ENCODE data around the gene DTNB.
"Not testable (repeated sequence)": the region's sequence is repeated elsewhere in the genome, so short reads cannot be mapped to it uniquely, and the experiment has no call there.

The DTNB gene

DNA sequence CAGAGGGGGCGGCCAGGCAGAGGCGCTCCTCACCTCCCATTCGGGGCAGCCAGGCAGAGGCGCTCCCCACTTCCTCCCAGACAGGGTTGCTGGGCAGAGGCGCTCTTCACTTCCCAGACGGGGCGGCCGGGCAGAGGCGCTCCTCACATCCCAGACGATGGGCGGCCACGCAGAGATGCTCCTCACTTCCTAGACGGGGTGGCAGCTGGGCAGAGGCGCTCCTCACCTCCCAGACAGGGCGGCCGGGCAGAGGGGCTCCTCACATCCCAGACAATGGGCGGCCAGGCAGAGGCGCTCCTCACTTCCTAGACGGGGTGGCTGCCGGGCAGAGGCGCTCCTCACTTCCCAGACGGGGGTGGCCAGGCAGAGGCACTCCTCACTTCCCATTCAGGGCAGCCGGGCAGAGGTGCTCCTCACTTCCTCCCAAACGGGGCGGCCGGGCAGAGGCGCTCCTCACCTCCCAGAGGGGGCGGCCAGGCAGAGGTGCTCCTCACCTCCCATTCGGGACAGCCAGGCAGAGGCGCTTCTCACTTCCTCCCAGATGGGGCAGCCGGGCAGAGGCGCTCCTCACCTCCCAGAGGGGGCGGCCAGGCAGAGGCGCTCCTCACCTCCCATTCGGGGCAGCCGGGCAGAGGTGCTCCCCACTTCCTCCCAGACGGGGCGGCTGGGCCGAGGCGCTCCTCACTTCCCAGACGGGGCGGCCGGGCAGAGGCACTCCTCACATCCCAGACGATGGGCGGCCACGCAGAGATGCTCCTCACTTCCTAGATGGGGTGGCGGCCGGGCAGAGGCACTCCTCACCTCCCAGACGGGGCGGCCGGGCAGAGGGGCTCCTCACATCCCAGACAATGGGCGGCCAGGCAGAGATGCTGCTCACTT, 137.7 kb downstream of the DTNB start:
- not testable (repeated sequence) for DNase-seq

DNA sequence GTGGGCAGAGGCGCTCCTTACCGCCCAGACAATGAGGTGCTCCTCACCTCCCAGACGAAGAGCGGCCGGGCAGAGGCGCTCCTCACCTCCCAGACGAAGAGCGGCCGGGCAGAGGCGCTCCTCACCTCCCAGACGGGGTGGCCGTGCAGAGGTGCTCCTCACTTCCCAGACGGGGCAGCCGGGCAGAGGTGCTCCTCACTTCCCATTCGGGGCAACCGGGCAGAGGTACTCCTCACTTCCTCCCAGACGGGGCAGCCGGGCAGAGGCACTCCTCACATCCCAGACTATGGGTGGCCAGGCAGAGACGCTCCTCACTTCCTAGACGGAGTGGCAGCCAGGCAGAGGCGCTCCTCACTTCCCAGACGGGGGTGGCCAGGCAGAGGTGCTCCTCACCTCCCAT, 138.4 kb downstream of the DTNB start:
- not testable (repeated sequence) for DNase-seq

DNA sequence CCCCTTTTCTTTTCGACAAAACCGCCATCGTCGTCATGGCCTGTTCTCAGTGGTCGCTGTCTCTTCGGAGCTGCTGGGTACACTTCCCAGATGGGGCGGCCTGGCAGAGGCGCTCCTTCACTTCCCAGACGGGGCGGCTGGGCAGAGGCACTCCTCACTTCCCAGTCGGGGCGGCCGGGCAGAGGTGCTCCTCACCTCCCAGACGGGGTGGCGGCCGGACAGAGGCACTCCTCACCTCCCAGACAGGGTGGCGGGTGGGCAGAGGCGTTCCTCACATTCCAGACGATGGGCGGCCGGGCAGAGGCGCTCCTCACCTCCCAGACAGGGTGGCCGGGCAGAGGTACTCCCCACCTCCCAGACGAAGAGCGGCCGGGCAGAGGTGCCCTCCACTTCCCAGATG, 138.9 kb downstream of the DTNB start:
- no peak for DNase-seq

DNA sequence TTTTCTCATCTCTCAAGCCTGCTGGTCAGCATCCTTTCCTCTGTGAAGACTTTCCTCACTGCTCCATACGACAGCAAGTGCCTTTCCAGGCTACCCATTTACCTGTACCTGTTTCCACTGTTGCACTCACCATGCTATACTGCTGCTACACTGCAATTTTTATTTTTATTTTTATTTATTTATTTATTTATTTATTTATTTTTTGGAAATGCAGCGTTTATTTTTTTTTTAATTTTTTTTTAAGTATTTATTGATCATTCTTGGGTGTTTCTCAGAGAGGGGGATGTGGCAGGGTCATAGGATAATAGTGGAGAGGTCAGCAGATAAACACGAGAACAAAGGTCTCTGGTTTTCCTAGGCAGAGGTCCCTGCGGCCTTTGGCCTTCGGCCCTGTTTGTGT, 139.6 kb downstream of the DTNB start:
- DNase-seq, result not testable (repeated sequence)

DNA sequence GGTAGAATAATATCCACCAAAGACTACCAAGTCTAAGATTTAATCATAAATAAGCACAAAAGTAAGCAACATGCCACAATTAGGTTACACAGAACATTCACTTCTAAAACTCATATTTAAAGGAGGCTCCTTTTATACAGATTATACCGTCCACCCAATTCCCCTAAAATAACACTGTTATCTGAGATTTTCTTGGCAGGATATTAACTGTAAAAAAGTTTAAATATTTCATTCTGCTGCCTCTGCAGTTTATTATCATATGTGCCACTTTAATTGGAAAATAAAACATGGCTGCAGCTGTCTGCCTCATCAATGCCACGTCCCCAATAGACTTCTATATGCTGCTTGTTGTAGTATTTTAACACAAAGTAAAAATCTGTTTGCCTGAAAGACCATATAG, 140.9 kb downstream of the DTNB start:
- DNase-seq, result no peak

DNA sequence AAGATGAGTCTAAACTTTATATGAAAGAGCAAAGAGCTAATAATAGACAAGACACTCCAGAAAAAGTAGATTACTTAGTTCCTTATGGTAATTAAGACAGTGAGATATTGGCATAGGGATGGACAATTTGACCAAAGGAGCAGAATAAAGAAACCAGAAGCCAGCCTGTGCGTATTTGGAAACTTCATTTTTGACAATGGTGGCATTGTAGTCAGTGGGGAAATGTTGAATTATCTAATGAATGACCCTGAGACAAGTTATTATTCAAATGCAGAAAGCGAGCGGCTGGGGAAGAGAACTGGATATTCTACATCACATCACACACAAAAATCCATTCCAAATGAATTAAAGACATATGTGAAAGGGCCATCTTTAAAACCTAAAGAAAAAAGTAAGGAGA, 144.3 kb downstream of the DTNB start:
- DNase-seq, result no peak

DNA sequence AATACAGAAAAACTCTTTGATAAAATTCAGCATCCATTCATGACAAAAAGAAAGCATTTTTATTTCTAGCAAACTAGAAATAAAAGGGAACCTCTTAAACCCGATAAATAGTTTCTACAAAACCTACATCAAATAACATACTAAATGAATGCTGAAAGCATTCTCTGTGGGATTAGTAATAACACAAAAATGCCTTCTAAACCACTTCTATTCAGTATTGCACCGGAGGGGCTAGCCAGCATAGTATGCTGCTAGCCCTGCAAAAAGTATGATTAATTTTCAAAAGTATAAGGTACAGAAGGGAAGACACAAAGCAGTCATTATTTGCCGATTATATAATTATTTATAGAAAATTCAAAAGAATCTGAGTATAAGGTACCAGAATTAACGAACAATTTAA, 145.2 kb downstream of the DTNB start:
- DNase-seq, result no peak

DNA sequence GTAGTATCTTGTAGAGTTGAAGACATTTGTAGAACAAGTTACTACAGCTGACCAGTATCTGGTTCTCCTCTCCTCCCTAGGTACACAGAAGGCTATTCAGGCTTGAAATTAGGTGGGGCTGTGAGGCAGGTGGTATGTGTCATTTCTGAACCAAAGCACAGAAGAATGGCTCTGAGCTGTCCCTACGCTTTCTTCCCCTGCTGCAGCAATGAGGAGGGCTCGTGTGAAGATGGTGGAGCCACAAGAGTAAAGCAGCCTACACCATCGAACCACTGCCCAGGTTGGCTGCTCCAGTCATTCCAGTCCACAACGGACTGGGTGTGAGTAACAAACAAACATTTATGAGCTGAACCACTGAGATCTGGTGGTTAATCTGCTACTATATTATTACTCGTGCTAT, 148.9 kb downstream of the DTNB start:
- no peak for DNase-seq

DNA sequence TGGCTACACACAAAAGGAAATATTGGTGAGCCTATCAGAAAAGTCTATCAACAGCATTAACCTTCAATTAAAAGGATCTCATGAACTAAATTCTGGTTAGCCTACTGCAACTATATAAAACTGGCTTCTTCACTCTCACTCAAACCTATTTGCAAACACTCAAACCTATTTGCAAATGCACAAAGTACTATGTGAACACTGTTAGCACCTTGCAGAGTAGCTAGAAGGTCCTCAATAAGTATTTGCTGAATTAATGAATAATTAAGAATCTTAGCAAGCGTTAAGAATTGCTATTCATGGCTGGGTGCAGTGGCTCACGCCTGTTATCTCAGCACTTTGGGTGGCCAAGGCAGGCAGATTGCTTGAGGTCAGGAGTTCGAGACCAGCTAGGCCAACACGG, 150.3 kb downstream of the DTNB start:
- no peak for DNase-seq

DNA sequence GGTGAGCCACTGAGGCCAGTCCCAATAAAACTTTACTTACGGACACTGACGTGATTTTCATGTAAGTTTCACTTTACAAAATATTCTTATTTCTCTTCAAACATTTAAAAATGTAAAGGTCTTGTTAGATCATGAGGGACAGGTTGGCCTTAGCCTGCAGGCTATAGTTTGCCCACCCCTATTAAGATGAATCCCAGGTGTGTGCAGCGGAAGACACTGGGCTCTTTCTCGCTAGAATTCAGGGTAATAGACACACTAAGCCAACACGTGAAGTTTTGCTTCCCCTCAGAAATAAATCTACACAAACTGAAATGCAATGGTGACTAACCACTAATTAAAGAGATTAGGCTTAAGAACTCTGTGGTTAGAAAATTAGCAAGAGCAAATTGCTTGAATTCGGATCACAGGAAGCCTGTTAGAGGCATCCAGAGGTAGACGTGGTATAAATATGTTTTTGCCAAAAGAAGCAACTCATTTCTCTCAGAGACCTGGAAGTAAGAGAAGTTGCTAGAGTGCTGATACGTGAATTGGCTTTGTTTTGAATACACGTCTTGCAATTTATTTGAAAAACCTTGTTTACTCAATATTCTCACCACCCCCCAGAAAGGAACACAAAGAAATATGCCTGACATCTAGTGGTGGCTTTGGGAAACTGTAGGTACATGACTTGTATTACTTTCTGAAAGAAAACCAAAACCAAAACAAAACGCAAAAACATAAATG, 151.6 kb downstream of the DTNB start:
- DNase-seq, result peak; percentile 65

DNA sequence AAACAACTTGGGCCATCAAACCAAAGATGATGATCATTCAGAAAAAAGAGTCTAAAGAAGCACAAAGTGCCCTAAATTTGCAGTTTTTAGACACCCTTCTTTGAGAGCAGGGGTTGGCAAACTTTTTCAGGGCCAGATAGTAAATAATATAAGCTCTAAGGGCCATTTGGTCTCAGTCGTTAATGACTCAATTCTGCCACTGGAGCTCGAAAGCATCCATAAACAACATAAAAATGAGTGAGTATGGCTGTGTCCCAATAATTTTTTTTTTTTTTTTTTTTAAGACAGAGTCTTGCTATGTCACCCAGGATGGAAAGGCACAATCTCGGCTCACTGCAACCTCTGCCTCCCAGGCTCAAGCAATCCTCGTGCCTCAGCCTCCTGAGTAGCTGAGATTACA, 152.3 kb downstream of the DTNB start:
- no peak for DNase-seq

DNA sequence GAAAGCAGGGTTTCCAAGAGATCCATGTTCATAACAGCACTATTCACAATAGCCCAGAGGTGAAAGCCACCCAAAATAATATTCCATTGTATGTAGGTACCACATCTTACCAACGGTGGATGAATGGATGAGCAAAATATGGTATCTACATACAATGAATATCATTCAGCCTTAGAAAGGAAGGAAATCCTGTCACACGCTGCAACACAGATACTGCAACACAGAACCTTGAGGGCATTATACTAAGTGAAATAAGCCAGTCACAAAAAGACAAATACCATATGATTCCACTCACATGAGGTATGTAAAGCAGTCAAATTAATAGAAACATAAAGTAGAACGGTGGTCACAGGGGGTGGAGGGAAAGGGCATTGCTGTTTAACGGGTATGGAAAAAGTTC, 155.7 kb downstream of the DTNB start:
- no peak for DNase-seq

DNA sequence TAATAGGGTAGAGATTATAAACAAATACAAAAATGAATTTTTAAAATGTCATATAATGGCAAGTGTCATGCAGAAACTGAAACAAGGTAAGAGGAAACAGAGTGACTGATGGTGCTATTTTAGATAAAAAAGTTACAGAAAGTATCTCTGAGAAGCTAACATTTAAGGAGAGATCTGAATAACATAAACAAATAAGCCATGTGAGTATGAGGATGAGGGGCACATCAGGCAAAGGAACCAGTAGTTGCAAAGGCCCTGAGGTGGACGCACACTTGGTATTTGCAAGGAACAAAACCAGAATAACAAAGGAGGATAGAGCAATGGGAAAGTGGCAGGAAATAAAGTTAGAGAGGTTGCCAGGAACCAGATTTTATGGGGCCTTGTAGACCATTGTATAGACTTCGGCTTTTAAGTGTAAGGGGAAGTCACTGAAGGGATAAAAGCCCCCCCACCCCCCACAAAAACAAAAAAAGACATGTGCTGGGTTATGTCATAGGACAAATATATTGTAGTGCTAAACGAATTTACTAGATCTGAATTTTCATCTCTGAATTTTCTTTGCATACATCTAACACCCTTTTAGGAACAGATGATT, 159.2 kb downstream of the DTNB start:
- no peak for DNase-seq

DNA sequence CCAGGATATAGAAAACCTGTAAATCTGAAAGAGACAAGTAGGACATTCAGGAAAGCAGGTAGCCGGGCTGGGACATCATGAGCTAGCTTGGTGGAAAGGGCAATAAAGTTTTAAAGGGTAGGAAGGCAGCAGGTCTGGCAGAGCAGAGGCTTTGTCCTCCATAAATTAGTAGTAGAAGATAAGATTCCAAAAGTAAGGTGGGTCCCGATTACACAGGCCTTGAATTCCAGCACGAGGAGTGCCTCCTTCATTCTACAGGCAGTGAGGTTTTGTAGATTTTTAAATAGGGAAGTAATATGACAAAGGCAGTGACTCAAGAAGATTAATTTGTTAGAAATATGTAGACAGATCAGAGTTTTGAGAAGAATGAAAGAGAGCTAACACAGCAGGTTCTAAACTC, 160.7 kb downstream of the DTNB start:
- DNase-seq, result no peak

DNA sequence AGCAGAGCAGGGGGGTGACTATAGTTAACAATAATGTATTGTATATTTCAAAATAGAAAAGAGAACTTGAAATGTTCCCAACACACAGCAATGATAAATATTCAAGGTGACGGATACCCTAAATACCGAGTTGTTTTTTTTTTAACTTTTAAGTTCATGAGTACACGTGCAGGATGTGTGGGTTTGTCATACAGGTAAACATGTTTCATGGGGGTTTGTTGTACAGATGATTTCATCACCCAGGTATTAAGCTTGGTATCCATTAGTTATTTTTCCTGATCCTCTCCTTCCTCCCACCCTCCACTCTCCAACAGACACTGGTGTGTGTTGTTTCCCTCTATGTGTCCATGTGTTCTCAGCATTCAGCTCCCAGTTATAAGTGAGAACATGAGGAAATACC, 167.2 kb downstream of the DTNB start:
- DNase-seq, result no peak

DNA sequence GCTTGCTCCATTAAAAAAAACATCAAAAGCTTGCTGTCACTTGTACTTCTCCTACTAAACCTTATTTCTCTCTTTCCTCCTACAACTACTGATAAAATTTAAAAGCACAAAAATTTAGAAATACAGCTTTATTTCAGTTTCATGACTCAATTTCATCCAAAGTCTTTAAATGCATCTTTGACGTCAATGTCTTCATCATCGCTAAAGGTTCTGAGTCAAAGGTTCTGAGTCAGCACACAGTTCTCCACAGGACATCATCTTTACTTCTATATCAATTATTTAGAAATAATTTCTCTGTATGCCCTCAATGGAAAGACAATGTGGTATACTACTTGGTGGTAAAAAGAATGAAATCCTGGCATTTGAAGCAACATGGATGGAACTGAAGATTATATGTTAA, 167.8 kb downstream of the DTNB start:
- DNase-seq, result no peak

DNA sequence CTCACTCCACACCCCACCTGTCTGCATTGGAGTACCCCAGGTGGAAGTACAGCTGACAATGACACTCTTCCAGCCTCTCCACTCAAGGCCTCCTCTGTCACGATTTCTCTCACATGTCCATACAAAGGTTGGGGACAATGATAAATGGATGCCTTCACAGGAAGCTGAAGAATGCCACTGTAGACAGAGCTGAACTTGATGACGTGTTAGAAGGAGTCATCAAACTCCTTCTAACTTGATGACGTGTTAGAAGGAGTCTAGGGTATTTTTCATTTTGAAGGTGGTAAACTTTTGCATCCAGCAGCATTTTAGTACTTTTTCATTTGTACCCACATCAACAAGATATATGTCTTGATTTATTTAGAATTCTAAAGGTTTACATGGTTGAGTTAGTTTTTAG, 168.2 kb downstream of the DTNB start:
- no peak for DNase-seq

DNA sequence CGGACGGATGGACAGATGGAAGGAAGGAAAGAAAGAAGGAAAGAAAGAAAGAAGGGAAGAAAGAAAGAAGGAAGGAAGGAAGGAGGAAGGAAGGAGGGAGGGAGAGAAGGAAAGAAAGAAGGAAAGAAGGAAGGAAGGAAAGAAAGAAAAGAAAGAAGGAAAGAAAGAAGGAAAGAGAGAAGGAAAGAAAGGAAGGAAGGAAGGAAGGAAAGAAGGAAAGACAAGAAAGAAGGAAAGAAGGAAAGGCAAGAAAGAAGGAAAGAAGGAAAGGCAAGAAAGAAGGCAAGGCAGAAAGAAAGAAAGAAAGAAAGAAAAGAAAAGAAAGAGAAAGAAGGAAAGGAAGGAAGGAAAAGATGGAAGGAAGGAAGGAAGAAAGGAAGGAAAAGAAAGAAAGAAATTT, 169.1 kb downstream of the DTNB start:
- DNase-seq, result no peak

DNA sequence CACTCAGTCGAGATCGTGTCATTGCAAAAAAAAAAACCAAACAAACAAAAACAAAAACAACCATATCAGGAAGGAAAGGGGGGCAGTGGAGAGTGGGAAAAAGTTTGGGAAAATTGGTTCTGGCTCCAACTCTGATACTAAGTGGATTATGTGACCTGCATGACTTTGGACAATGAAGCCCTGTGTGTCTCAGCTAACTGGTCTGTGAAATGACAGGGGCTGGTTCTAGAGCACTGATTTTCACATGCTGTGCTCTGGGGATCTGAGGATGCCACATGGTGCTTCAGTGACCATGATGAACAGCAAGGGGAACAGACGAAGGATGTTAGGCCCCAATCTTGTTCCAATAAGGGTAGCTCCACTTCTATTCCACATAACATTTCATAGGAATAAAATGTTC, 174.2 kb downstream of the DTNB start:
- no peak for DNase-seq

DNA sequence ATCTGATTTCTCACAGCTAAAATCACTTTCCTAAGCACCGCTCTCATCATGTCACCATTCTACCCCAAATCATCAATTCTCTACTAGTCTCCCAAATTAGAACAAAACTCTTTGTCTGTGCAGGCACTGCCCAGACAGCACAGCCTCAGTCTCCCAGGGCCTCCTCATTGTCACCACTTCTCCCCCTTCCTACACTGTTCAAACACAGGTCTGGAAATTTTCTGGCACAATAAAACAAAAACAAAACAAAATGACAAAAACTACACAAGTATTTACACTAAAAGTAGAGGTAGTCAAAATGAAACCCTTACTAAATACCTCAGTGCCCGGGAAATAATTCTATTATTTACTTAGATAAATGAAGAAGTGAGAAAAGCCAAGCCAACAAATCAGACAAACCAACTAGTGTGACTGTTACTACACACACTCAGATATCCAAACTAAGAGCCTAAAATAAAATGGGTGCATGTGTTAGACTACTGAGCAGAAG, 175.4 kb downstream of the DTNB start:
- DNase-seq, result no peak

DNA sequence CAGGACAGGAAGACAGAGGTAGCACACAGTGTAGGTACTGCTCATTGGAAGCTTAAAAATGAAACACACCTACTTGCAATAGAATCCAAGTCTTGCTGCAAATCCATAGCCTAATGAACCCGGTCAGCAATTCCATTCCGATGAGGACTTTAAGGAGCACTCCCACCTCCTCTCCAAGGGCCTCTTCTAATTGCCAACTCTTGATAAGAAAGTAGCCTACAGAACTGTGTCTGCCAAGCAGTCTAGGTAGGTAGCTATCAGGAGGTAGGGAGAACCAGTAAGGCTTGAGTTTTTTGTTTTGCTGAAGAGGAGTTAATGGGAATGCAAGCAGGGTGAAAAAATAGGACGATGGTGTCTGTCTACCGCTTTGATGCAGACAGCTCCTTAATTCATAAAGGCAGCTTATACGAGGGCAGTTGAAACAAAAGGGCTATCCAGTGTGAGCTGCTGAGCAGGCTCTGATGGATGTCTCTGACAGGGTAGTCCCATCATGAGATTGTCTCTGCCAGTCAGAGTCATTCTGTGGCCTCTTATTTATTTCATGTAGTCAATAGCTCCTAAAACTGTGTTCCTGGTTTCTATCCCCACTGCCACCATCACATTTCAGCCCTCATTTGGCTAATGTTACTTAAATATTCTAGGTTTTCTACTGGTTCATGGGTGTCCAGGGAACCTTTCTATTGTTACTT, 176.0 kb downstream of the DTNB start:
- no peak for DNase-seq

DNA sequence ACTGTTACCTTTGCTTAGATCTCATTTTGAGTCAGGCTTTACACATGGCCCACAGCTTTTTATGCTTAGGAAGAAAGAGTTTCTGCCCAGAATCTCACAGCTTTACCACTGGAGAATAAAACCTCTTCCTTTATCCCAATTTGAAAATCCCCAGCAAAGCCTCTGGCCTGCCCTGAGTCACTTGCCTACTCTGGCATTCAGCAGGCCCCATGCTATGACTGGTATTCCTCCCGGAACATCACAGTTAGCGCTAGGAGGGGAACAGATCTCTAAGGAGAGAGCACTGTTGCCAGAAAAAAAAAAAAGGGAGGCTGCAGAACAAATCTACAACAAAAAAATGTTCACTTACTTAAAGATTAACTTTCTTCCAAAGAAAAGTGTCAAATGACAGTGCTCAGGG, 178.8 kb downstream of the DTNB start:
- no peak for DNase-seq

DNA sequence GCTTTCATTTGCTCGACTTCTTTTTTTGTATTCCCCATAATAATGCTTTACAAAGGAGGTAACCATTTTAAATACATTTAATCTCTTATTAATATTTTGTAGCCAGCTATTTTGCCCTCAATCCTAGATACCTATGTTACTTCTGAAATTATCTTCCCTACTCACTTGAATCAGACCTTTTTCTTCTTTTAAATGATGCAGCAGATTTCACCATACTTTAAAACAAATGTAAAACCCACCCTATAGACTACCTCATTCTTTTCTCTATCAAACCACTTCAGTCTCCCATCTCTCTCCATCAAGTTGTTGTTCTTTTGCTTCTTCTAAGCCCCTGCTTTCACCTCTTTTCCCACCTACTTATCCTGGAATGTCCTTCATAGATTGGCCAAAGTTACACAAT, 180.2 kb downstream of the DTNB start:
- no peak for DNase-seq
